Neutrophil (primary cell): ENCODE results near the gene DDX46.

Source experiments
- H3K27ac ChIP-seq: fragments of 200-600 bp; sonication (generic); 2 replicates; pipeline ENCODE4 v1.5.1; 2016; ENCODE audit warnings: mild to moderate bottlenecking, moderate library complexity
- H3K27me3 ChIP-seq: fragments of 200-600 bp; sonication (generic); 2 replicates; pipeline ENCODE4 v1.6.0; 2016; ENCODE audit warnings: mild to moderate bottlenecking
- H3K36me3 ChIP-seq: fragments of 200-600 bp; sonication (generic); 2 replicates; pipeline ENCODE4 v1.5.1; 2017
- H3K4me1 ChIP-seq, 2 experiments: fragments of 200-600 bp in 1 of 2; sonication (generic) in 1 of 2; 1 replicate in 1 of 2; 2 replicates in 1 of 2; pipeline versions ENCODE4 v1.5.1 to v1.6.1; 2013 to 2016; ENCODE audit warnings: low read depth in 1 of 2, low read length in 1 of 2, mild to moderate bottlenecking in 1 of 2, moderate library complexity in 1 of 2; ENCODE audit not compliant: control insufficient read depth in 1 of 2, insufficient read depth in 1 of 2
- H3K4me3 ChIP-seq, 2 experiments: fragments of 200-600 bp in 1 of 2; sonication (generic) in 1 of 2; 1 replicate in 1 of 2; 2 replicates in 1 of 2; pipeline ENCODE4 v1.5.1; 2013 to 2016; ENCODE audit warnings: low read depth in 1 of 2, low read length in 1 of 2, mild to moderate bottlenecking in 1 of 2, moderate library complexity in 1 of 2
- H3K9me3 ChIP-seq: fragments of 200-600 bp; sonication (generic); 2 replicates; pipeline ENCODE4 v1.5.1; 2016
- CTCF ChIP-seq: fragments of 200-600 bp; sonication (generic); IDR thresholded peaks from 2 replicates; pipeline ENCODE4 v1.5.1; 2016; ENCODE audit warnings: antibody characterized with exemption

The DDX46 gene

GRCh38 chr5:134821841-134822240 is 63.3 kb downstream of the DDX46 start:
- no peaks in the 10 kb centered on the region for H3K9me3 ChIP-seq
- H3K27me3 ChIP-seq, result no peaks in the 10 kb centered on the region
- no peak overlapping the region for H3K4me3 ChIP-seq
- no peak for TF ChIP-seq CTCF
- H3K27ac ChIP-seq, result no peak overlapping the region
- H3K36me3 ChIP-seq, result peaks cover 73% of the 10 kb centered on the region
- peaks cover 7 to 12% of the 10 kb centered on the region in 2 experiments for H3K4me1 ChIP-seq

DNA sequence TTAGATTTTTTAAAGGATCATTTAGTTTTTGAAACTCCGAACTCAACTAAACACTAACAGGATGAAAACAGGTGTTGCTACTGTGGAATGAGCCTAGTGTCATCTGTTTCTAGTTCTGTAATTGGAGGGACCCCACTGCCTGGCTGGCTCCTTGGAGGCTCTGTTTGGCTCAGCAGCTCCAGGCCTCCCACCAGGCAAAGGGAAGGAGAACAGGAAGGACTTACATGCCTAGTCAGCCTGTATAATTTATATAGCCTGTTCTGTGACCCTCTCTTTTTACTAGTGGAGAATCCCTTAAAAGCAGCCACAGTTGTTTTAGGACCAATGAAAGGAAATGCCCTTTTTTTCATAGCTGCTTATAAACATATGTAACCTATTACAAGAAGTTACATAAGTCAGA is 66.1 kb downstream of the DDX46 start:
- Histone ChIP-seq H3K27me3 (no peaks in the 10 kb centered on the region), H3K27ac (no peak overlapping the region), H3K4me3 (no peak overlapping the region), H3K9me3 (no peaks in the 10 kb centered on the region), H3K36me3 (peaks cover 73% of the 10 kb centered on the region), H3K4me1 (peaks cover 7 to 12% of the 10 kb centered on the region in 2 experiments)
- TF ChIP-seq CTCF, result no peak

- peaks cover 68% of the 10 kb centered on the region for H3K36me3 ChIP-seq
- H3K27ac ChIP-seq, result no peak overlapping the region
- H3K4me1 ChIP-seq, result peaks cover 7 to 12% of the 10 kb centered on the region in 2 experiments
- no peaks in the 10 kb centered on the region for H3K27me3 ChIP-seq
- no peak overlapping the region for H3K4me3 ChIP-seq
- no peaks in the 10 kb centered on the region for H3K9me3 ChIP-seq
- TF ChIP-seq CTCF, result no peak
These were observed 66.6 kb downstream of the DDX46 start for GRCh38 chr5:134825212-134825611.

DNA sequence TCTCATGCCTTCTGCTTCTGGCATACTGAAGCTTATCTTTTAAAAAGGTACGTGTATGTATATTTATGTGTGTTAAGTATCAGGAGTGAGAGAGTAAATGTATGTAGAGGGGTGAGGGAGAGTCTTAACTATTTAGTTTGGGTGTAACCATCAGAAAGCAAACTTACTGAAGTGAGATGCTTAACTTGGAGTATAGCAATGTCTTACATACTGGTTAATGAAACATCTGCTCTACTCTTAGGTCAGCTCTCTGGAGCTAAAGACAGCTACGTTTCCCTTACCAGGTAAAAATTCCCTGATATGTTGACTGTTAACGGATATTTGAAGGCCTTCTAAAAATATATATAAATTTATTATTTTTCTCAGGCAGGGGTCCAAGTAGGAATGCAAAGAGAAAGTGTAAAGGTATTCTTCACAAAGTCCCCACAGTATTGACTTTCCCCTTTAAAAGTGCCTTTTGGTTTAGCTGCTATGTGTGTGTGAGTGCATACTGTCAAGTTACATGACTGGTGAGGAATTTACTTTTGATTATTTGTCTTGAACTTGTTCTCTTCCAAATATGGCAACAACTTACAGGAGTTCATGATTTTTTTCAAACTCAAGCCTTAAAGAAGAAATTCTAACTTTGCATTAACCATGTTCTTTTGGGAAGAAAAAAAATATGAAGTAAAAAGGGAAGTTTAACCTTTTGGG is 74.9 kb downstream of the DDX46 start:
- no peak overlapping the region for H3K27ac ChIP-seq
- no peaks in the 10 kb centered on the region for H3K9me3 ChIP-seq
- no peaks in the 10 kb centered on the region for H3K27me3 ChIP-seq
- no peak for TF ChIP-seq CTCF
- no peak overlapping the region for H3K4me3 ChIP-seq
- H3K36me3 ChIP-seq, result peaks cover 56% of the 10 kb centered on the region
- H3K4me1 ChIP-seq, result no peaks in the 10 kb centered on the region

GRCh38 chr5:134835623-134836022 is 77.0 kb downstream of the DDX46 start:
- TF ChIP-seq CTCF, result no peak
- peaks cover 48% of the 10 kb centered on the region for H3K36me3 ChIP-seq
- no peak overlapping the region for H3K27ac ChIP-seq
- no peaks in the 10 kb centered on the region for H3K4me1 ChIP-seq
- H3K27me3 ChIP-seq, result no peaks in the 10 kb centered on the region
- no peaks in the 10 kb centered on the region for H3K9me3 ChIP-seq
- no peak overlapping the region for H3K4me3 ChIP-seq
